A673 (cell line): ENCODE data around the gene PACRG. TPM values are rescaled to one million over a fixed set of nuclear protein-coding genes. Genes with fewer than 3 reads are reported as not detected.

Experiments
- BruUV-seq: library from RNA; stranded (reverse); fragments of 400-500 nt; replicated peaks from 2 replicates; lab custom pipeline; 2021; lab: Mats Ljungman, UMichigan
- CTCF ChIA-PET: fragments of 300-600 bp; sonication (Branson Sonifier 250); formaldehyde crosslinking; loops from one replicate; lab custom pipeline; 2022; ENCODE audit warnings: antibody characterized with exemption; lab: Charles Lee
- POLR2A ChIA-PET: fragments of 300-600 bp; sonication (Branson Sonifier 250); formaldehyde crosslinking; loops from one replicate; lab custom pipeline; 2022; ENCODE audit warnings: antibody characterized with exemption; ENCODE audit not compliant: low non-redundant PET; lab: Charles Lee
- DNase-seq: peaks from one replicate; pipeline ENCODE4 v3.0.0-alpha.2; 2015; ENCODE audit warnings: low spot score
- H3K27ac ChIP-seq: fragments of 200-600 bp; sonication (generic); 2 replicates; pipeline ENCODE4 v1.5.1; 2016; ENCODE audit warnings: mixed run types, low read depth, mild to moderate bottlenecking, mixed read lengths, antibody characterized with exemption, low read length; ENCODE audit not compliant: poor library complexity, severe bottlenecking
- H3K27me3 ChIP-seq: fragments of 200-600 bp; sonication (generic); replicated peaks from 2 replicates; pipeline ENCODE4 v1.6.1; 2017; ENCODE audit warnings: mixed run types, low read depth, mild to moderate bottlenecking, mixed read lengths, antibody characterized with exemption, low read length; ENCODE audit not compliant: insufficient read depth, poor library complexity
- H3K36me3 ChIP-seq: fragments of 200-600 bp; sonication (generic); 2 replicates; pipeline ENCODE4 v1.6.1; 2016; ENCODE audit warnings: mixed run types, mild to moderate bottlenecking, mixed read lengths, antibody characterized with exemption, low read length; ENCODE audit not compliant: insufficient read depth, poor library complexity, severe bottlenecking
- H3K4me1 ChIP-seq: fragments of 200-600 bp; sonication (generic); 2 replicates; pipeline ENCODE4 v1.6.1; 2017; ENCODE audit warnings: mixed run types, mild to moderate bottlenecking, mixed read lengths, antibody characterized with exemption, low read length; ENCODE audit not compliant: insufficient read depth, poor library complexity, severe bottlenecking
- H3K4me3 ChIP-seq: fragments of 200-600 bp; sonication (generic); 2 replicates; pipeline ENCODE4 v1.5.1; 2016; ENCODE audit warnings: low read depth, mixed run types, mild to moderate bottlenecking, mixed read lengths, low read length; ENCODE audit not compliant: poor library complexity, severe bottlenecking
- H3K9me3 ChIP-seq: fragments of 200-600 bp; sonication (generic); 2 replicates; pipeline ENCODE4 v1.6.1; 2016; ENCODE audit warnings: mixed run types, low read depth, mild to moderate bottlenecking, mixed read lengths, antibody characterized with exemption, low read length; ENCODE audit not compliant: poor library complexity, severe bottlenecking
- EZH2 ChIP-seq: fragments of 200-600 bp; sonication (generic); IDR thresholded peaks from 2 replicates; pipeline ENCODE4 v1.6.1; 2017; ENCODE audit warnings: borderline replicate concordance, low read depth, mild to moderate bottlenecking, mixed read lengths, antibody characterized with exemption, low read length; ENCODE audit not compliant: poor library complexity, severe bottlenecking
- intact Hi-C: fragments of 100-400 bp; cut with micrococcal nuclease; formaldehyde crosslinking; loops from one replicate; pipeline ENCODE4 v1.10.0; 2022; ENCODE audit not compliant: unreplicated experiment
- total RNA-seq: library from RNA; stranded (reverse); gene quantifications from 2 replicates; pipeline ENCODE4 v1.2.3, GENCODE V29; 2021
- TF ChIP-seq, protein P1 (sequence below): fragments of 300-800, 200-600 bp; sonication (generic); conservative IDR thresholded peaks from 2 replicates; pipeline ENCODE4 v1.5.1; 2017; ENCODE audit warnings: low read depth, mild to moderate bottlenecking, antibody characterized with exemption, low read length, moderate library complexity, mixed read lengths

PACRG gene
- total RNA-seq, 1 experiment from 2014 or later = not detected

DNA sequence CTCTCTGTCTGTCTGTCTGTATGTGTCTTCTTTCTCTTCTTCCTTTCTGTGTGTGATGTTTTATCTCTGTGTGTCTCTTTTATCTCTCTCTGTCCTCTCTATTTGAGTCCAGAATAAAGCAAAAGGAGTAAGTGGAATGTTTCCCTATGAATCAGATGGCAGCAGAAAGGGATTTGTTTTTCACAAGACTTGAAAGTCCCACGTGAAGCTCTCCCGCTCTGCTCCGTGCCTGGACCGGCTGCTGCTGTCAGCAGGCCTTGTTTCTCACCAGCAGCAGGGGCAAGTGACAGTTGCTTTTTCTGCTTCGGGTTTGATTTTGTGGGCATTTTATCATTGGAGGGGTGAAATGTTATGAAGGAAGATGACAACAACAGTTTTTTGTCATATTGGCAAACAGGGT, 212.7 kb downstream of the PACRG start:
- Histone ChIP-seq H3K9me3 (peaks cover 11% of the 10 kb centered on the region), H3K4me3 (no peak overlapping the region), H3K4me1 (no peaks in the 10 kb centered on the region), H3K27ac (no peak overlapping the region), H3K27me3 (no peaks in the 10 kb centered on the region), H3K36me3 (no peaks in the 10 kb centered on the region)
- ChIA-PET CTCF (no interaction called here), POLR2A (no interaction called here)
- TF ChIP-seq, protein P1, sequence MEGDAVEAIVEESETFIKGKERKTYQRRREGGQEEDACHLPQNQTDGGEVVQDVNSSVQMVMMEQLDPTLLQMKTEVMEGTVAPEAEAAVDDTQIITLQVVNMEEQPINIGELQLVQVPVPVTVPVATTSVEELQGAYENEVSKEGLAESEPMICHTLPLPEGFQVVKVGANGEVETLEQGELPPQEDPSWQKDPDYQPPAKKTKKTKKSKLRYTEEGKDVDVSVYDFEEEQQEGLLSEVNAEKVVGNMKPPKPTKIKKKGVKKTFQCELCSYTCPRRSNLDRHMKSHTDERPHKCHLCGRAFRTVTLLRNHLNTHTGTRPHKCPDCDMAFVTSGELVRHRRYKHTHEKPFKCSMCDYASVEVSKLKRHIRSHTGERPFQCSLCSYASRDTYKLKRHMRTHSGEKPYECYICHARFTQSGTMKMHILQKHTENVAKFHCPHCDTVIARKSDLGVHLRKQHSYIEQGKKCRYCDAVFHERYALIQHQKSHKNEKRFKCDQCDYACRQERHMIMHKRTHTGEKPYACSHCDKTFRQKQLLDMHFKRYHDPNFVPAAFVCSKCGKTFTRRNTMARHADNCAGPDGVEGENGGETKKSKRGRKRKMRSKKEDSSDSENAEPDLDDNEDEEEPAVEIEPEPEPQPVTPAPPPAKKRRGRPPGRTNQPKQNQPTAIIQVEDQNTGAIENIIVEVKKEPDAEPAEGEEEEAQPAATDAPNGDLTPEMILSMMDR = no peak
- TF ChIP-seq EZH2 = no peak
- intact Hi-C loops = no loop called here
- DNase-seq = no peak
- BruUV-seq = no TSS peak

DNA sequence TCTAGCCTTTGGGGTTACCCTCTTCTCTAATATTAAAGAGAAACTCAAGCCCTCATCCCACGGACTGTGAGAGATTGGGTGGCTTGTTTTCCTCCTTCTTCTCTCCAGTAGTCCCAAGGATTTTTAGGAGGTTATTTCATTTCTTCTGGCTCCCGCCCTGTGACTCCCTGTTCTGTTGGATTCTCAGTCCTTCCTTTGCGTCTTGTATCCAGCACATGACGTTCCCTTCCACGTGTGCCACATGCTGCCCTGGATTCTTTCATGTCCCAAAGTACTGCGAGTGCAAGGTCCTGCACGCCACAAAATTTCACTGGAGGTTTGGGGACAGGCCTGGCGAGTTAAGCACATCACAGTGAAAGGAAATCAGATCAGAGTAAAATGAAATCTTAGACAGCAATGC, 213.4 kb downstream of the PACRG start:
- ChIA-PET POLR2A (no interaction called here), CTCF (no interaction called here)
- no TSS peak for BruUV-seq
- no peak overlapping the region for H3K4me3 ChIP-seq
- DNase-seq = no peak
- peaks cover 5% of the 10 kb centered on the region for H3K9me3 ChIP-seq
- intact Hi-C loops = no loop called here
- H3K36me3 ChIP-seq = no peaks in the 10 kb centered on the region
- no peak overlapping the region for H3K27ac ChIP-seq
- no peak for TF ChIP-seq EZH2
- TF ChIP-seq, protein P1 = no peak
- no peaks in the 10 kb centered on the region for H3K27me3 ChIP-seq
- no peaks in the 10 kb centered on the region for H3K4me1 ChIP-seq

DNA sequence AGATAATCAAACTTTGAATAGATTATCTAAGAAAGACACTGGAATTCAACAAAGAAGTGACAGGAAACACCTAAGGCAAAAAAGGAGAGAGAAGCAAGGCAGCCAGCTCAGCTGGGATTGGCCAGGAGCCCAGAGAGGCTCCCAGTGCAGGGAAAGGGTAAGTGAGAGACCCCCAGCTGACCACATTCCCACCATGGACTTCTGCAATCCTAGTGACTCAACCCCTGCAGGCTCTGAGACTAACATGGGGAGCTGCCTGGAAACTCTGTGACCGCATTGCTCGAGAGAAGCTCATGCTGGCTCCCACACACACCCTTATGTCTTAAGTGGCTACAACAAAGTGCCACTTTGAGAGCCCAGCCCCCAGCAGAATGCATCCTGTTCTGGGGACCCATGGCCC, 215.1 kb downstream of the PACRG start:
- no peak for TF ChIP-seq EZH2
- TF ChIP-seq, protein P1 = no peak
- Histone ChIP-seq H3K27ac (no peak overlapping the region), H3K4me1 (no peaks in the 10 kb centered on the region), H3K36me3 (no peaks in the 10 kb centered on the region), H3K9me3 (peaks cover 5% of the 10 kb centered on the region), H3K4me3 (no peak overlapping the region), H3K27me3 (no peaks in the 10 kb centered on the region)
- CTCF ChIA-PET = no interaction called here
- no TSS peak for BruUV-seq
- intact Hi-C loops = no loop called here
- no peak for DNase-seq
- POLR2A ChIA-PET = no interaction called here
